Activated naive CD4-positive, alpha-beta T cell treated with anti-CD3 and anti-CD28 coated beads, Interleukin-2, amount 50 U/mL, for 16 hours (primary cell): ENCODE data around the gene PRKACA.
A peak's percentile ranks its signal among the peaks of the same experiment; 100 is the strongest.

Experiments used
- DNase-seq: peaks from one replicate; pipeline ENCODE4 v3.0.0-alpha.2; 2020

The PRKACA gene

DNA sequence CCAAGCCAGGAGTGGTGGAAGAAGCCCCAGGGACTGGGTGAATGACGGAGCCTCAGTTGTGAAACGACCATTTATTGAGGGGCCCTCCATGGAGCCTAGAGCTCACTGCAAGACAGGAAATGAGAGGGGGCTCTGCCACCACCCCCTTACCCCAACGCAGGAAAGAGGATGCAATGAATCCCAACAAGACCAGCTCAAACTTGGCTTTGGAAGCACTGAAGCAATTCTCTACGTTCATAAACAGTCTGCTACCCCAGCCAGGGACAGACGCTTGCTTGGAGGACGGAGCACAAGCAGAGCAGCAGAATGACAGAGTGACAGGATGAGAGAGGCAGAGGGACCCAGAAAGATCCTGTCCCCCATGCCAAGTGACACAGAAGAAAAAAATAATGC lies 1.0 kb downstream of the PRKACA start:
- no peak for DNase-seq

DNA sequence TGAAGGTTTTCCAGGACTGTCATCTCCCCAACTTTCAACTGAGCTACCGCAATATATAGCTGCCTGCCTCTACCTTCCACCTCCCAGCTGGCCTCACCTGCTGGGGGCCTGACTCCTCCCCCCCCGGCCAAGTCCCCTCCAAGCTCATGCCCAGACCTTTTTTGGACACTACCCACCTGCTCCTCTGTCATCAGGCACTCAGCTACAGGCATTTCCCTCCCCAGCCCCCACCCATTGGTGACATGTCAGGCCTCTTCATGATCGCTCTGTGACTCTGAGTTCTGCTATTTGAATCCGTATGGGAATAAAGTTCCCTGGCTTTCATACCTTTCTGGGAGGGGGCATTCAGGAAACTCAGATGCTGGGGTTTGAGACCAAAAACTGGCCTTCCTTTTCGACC lies 1.8 kb downstream of the PRKACA start:
- no peak for DNase-seq

DNA sequence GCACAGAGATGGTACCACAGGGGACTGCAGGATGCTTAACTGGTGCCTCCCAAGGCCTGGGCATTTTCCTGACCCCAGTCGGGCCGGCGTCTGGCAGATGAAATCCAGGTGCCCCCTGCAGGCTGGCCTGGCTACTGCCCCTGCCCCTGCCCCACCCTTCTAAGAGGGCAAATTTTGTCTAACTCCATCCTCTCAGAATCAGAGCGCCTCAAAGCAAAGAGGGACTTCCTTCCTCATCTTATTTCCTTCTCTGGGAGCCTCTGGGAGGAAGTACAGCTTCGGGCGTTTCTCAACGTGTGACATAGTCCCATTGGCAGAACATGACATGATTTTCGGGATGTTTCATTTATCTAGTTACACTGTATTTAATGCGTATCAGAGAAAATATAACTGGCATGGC lies 2.7 kb downstream of the PRKACA start:
- peak; percentile 56 for DNase-seq

DNA sequence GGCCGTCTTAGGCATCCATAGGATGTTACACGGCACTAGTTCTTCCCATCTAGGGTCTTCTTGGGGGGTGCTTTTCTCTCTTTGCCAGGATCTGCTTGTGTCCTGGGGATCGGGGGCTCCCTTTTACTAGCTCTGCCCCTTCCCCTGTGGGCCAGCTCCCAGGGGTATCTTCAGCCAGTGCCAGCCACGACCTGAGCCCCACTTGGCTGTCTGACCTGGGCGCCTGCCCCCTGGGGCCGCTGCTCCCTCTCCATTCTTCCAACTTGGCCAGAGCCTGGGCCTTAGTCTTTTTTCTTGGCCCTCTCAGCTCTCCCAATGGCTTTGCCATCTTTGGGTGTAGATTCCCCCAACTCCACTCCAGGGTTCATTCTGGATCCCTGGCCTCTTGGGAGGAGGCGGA lies 3.1 kb downstream of the PRKACA start:
- DNase-seq = no peak

DNA sequence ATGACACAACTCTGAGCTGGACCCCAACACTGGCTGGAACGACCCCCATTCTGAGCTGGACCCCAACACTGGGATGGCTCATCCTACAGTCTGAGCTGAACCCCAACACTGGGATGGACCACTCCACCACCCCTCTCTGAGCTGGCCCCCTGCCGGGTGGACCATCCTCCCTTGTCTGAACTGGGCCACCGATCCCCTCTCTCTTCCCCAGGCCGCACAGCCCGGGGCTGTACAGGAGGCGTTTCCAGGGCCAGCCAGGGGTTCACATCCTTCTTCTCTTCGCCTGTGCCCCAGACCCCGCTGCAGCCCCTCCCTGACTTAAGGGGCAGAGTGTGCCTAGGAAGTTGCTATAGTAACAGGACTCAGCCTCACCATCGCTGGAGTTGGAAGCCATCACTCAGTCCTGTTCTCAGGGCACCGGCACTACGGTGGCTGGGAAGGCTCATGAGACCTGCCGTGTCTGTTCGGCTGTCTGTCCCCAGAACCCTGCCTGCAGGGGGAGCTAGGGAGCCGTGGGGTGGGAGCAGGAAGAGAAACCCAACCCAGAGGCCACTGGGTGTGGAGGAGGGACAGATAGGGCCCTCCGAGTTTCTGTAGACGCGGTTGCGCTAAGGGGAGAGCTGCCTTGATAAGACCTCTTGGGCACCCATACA lies 3.7 kb downstream of the PRKACA start:
- peak; percentile 59 for DNase-seq

DNA sequence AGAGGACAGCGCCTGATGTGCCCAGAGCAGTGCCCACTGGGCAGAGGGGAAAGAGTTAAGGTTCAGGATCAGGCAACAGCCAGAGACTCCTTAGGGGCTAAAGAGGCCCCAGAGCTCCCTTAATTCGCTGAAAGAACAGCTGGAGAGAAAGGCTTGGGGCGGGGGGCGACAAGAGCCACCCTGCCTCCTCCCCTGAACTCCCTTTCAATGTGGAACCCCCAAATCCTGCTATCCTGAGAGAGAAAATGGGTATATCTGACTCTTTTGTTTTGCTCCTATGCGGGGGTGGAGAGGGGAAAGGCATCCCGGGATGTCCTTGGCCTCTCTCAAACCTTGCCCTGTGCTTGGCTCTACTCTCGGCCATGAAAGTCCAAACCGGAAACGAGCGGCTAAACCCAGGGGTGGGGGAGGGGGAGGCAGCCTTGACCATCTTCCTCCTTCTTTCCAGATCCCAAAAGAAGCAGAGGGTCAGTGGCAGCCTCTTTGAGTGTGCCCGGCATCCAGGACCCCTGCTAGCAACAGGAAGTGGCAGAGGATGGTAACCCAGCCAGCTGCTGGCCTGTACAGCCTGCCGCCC lies 4.7 kb downstream of the PRKACA start:
- no peak for DNase-seq

DNA sequence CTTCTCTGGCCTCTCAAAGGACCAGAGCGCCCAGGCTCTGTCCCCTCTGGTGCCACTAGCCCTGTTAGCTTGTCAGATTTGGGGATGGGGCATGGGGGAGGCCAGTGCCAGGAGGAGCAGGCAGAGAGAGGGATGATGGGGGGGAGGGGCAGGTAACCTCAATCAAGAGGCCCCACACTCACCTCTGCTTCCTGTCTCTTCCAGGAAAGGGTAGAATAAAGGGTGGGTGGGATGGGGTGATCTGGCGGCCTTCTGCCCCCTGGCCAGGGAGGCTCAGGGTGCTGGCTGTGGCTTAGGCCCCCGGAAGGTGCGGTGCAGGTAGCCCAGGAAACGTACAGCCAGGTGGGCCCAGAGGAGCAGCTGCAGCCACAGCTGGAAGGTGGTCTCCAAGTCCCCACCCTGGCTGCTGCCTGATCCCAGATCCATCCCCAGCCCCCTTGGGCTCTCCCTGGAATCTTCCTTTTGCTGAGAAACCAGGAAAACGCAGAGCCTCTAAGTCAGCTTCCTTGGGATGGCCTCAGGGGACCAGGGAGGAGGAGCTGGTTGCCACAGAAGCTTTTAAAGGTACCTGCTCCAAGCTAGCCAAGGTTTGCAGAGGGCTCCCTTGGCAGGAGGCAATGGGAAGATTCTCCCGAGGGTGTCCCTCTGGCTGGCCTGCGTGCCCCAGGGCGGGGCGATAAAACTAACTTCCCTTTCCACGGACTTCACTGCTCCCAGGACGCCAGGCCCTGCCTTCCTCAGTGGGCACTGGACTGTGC lies 5.3 kb downstream of the PRKACA start:
- no peak for DNase-seq

DNA sequence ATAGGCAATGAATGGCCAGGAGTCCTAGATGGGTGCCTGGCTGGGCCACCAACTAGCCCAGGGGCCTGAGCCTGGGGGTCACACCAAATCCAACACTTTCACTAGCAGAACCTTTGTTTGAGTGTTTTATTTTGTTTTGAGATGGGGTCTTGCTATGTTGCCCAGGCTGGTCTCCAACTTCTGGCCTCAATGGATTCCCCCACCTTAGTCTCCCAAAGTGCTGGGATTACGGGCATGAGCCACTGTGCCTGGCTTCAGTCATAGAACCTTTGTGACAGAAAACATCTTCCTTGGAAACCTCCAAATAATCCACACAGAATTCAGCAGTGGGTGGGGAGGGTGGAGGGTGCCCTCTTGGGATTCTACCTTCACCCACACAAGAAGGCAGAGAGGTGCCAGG lies 6.1 kb downstream of the PRKACA start:
- DNase-seq = no peak

DNA sequence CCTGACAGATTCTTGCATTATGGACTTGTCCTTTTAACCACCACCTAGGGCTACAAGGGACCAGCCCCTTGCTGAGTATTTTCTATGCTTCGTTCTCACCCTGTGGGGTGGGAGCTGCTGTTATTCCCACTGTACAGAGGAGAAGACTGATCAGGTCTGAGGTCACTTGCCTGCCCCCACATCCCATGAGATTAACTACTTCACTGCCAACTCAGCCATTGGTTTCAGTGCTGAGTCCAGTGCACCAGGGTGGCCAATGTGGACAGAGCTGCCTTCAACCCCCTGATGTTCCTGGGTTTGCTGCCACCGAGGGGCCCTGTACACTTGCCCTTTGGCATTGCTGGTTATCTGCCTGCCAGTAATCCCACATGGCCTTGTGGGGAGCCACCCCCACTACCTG lies 6.9 kb downstream of the PRKACA start:
- DNase-seq = no peak

DNA sequence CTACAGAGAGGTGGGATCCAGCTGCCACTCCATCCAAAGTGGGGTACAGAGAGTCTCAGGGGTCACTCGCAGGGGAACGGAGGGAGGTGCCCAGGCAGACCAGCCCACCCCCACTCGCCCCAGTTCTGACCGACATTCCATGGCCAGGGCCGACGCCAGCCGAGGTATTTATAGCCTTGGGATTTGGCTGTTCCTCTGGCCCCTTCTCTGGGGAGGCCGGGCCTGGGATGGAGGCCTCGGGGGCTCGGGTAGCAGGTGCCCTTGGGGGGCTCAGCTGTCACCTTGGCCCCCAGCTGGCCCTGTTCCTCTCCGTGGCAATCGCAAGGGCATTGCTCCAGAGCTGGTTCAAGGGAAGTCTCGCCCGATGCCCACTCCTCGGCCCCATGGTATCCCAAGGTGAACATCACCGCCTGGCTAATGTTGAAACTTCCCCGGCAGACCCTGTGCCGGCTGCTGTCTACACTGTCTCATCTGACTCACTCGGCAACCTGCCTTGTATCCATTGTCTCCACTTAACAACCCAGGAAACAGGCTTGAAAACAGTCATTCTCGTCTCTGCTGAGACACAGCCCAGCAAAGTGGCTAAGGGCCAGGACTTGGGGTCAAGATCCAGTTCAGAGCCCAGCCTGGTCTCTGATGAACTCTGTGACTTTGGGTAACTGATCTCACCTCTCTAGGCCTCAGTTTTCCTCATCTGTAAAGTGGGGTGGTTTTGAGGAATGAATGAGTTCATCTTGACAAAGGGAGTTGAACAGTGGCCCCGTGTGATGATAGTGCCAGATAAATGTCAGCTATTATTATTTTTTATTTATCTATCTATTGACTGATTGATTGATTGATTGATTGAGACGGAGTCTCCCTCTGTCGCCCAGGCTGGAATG lies 9.7 kb downstream of the PRKACA start:
- no peak for DNase-seq

DNA sequence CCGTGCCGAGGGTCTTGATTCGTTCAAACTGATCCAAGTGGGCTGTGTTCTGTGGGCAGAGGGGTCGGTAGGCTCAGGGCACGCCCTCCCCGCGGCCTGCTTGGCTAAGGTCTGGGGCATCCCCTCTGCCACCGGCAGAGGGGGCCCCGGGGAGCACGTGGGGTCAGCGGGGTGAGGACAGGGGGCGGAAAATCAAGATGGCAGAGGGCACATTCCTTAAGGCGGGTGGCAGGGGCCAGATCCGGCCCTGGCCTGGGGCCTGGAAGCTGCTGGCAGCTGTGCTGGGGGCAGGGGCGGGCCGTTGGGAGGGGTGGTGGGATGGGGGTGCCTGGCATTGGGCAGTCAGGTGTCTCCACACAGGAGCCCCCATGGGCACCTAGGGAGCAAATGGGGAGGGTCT lies 10.7 kb downstream of the PRKACA start:
- DNase-seq = no peak

DNA sequence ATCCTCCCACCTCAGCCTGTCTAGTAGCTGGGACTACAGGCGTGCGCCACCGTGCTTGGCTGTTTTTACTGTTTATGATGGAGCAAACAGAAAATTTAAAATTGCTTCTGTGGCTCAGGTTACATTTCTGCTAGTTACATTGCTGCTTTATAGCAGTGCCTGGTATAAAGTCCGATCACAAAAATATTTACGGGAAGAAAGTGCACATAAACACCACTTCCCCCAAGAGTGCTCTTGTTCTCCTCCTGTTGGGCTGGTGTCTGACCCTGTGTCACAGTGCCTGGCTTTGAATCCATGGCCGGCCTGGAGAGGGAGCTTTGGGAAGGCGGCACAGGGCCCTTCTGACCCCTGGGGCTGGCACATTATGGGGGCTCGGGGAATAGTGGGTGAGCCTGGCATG lies 11.9 kb downstream of the PRKACA start:
- no peak for DNase-seq

DNA sequence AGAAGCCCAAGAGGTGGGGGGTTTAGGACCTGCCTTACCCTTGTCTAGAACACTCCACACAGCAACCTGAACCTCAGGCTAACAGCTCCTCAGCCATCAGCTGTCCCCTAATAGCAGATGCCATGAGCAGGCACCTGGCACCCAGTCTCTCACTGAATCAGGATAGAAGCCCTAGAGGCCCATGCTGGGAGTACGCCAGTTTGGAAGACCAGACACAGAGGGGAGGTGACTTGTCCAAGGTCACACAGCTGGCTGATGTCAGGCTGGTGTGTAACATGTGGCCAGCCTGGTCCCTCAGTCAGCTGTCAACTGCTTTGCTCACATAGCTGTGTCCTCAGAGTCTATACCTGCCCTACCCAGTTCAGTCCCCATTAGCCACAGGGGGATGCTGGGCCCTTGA lies 14.3 kb downstream of the PRKACA start:
- DNase-seq = no peak

DNA sequence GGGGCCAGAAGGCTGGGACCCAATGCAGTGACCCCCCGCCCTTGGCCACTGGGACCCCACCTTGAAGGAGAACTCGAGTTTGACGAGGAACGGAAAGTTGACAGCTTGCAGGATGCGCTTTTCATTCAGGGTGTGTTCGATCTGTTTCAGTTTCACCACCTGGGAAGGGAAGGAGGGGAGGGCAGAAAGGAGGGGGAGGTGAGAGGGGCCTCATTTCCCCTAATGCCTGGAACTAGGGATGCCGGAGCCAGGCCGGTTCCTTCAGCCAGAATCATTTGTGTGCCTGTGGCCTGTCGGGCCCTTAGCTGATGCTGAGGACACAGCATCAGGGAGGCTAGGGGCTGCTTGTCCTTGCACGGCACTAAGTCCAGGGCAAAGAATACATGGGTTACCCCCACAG lies 14.8 kb downstream of the PRKACA start:
- no peak for DNase-seq

DNA sequence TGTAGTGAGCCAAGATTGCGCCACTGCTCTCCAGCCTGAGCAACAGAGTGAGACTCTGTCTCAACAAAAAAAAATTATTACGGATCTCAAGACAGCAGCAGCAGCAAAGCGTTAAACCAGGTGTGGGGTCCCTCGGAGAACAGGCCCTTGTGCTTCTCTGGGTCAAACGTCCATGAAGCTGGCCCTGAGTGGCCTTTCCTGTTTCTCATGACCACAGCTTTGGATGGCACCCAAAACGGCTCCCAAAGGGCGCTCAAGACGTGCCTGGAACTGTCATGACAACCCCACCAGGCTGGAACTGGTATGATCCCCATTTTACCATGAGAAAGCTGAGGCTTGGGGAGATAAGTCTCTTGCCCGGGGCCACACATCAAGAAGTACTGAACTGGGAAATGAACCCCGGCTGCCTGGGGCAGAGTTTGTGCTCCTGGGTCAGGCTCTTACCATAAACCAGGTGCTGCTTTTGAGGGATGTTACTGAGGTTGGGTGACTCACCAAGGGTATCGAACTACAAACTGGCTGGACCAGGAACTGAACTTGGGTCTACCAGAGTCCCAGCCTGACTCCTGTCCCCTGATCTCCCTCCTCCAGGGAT lies 15.4 kb downstream of the PRKACA start:
- DNase-seq = no peak

DNA sequence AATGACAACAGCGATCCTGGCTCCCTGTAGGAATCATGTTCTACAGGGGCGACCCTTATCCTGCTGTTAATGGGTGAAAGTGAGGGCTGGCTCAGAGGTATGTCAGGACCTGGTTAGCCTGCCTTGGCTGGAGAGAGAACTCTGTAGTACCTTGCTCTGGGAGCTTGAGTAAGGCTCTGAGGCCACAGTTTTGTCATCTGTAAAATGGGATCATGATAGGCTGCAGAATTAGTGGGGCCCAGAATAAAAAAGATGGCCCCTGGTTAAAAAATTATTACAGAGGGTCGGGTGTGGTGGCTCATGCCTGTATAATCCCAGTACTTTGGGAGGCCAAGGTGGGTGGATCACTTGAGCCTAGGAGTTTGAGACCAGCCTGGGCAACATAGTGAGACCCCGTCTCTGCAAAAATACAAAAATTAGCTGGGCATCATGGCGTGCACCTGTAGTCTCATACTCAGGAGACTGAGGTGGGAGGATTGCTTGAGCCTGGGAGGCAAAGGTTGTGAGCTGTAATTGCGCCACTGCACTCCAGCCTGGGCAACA lies 16.5 kb downstream of the PRKACA start:
- no peak for DNase-seq

DNA sequence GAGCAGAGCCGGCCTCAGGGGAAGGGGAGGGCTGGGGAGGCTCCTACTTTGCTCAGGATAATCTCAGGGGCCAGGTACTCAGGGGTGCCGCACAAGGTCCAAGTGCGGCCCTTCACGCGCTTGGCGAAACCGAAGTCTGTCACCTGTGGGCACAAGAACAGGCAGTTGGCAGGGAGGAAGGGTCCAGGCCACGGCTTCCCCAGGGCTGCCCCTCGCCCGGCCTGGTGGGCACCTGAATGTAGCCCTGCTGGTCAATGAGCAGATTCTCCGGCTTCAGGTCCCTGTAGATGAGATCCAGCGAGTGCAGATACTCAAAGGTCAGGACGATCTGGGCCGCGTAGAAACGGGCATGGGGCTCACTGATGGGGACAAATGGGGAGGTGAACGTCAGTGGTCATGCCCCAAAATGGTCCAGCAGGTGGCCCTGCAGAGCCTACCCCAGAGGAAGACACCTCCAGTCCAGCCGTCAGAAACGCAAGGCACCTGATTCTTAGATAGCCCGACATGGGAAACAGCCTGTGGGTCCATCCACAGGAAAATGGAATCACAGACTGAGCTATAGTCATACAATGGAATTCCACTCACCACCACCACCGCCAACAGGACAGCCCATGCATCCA lies 19.9 kb downstream of the PRKACA start:
- DNase-seq = no peak

DNA sequence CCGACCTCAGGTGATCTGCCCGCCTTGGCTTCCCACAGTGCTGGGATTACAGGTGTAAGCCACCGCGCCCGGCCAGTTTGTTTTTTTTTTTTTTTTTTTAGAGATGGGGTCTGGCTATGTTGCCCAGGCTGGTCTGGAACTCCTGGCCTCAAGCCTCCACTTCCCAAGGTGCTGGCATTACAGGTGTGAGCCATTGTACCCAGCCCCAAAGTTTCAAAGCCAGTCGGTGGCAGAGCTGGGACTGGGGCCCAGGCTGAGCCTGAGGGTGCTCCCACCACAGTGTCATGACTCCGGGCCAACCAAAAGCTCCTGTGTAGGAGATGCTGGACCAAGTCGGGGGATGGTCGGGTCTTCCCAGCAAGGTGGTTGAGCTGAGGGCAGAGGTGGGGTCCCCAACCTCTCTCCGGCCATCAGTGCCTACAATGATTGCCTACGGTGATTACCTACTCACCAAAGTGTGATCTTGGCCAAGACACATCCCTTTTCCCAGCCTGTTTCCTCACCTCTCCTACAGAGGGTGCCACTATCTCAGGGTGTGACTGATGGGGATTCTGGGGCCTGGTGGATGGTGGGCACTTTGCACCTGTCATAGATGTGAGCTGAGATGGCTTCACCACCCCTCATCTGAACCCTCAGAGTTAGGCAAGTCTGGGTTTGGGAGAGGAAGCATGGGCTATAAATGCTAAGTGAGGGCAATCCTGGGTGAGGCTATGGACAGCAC lies 21.1 kb downstream of the PRKACA start:
- no peak for DNase-seq

DNA sequence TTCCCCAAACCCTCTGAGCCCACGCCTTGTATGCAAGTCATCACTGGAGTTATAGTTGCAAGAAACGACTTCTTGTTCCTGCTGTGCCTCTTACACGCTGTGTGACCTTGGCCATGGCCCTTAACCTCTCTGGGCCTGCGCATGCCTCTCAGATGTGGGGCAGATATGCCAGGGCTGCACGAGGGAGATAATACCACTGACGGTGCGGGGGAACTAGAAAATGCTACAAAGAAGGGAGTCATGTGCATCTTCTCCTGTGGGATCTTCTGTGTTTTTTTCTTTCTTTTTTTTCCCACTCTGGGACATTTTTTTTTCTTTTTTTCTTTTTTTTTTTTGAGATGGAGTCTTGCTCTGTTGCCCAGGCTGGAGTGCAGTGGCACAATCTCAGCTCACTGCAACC lies 22.7 kb downstream of the PRKACA start:
- no peak for DNase-seq

DNA sequence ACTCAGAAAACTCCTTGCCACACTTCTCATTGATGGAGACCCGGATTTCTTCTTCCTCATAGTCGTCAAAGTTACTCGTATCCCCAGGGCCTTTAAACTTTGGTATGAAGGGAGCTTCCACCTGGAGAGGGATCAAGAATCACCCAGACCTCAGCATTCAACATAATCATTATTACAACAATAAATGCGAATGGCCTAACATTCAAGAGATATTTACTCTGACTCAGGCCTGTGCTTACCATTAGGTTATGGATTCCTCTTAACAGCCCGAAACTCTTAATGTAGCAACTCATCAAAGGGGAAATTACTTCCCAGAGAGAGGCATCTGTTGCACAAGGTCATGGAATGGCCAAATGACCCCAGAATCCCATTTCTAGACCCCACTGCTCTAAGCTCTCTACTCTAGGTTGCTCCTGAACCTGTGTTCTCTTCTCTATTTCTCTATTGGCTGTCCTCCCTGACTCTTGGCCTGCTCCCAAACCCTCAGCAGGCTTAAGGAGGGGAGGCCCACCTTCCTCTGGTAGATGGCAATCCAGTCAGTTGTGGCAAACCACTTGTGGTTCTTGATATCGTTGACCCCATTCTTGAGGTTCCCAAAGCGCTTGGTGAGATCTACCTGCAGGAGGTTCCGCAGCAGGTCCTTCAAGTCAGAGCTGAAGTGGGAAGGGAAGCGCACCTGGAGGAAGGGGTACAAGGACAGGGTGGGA lies 24.3 kb downstream of the PRKACA start:
- no peak for DNase-seq
